ENCODE measurements around the gene POU4F3. TPM values are rescaled to one million over a fixed set of nuclear protein-coding genes. Genes with fewer than 3 reads are reported as not detected.

Gene POU4F3
- under 0.01 TPM in 1 of 2 replicates, not detected in the other for total RNA-seq

GRCh38 chr5:146338774-146339714 is at the start of gene POU4F3:
Gene POU4F3 (plus strand): TSS chr5:146338839. CDS start chr5:146339113, 274 bp downstream.

Other genes starting within 250 kb of the POU4F3 start
- gene PLAC8L1, start 233.3 kb upstream of the POU4F3 start, total RNA-seq: 0.18 and 0.38 TPM in 2 replicates
- 148 and 197 TPM in 2 replicates for gene LARS1, start 156.2 kb upstream of the POU4F3 start, total RNA-seq
- 20.3 and 28.5 TPM in 2 replicates for gene RBM27, start 135.2 kb upstream of the POU4F3 start, total RNA-seq
- gene TCERG1, start 108.5 kb downstream of the POU4F3 start, total RNA-seq: 29.3 and 38.4 TPM in 2 replicates
- not detected in 2 replicates for gene GPR151, start 177.4 kb downstream of the POU4F3 start, total RNA-seq

Data from endothelial cell of coronary artery (primary cell).